Adrenal gland (tissue), 12 donors: ENCODE measurements around the gene CCDC93. TPM values are rescaled to one million over a fixed set of nuclear protein-coding genes. Genes with fewer than 3 reads are reported as not detected.

Experiments
- DNase-seq, 7 donors: peaks; one replicate each; pipeline ENCODE4 v3.0.0-alpha.2; 2019 to 2020
- H3K27ac ChIP-seq, 5 donors: fragments of 200-600 bp; sonication (generic) in 4 of 5; 1 replicate in 3 of 5; 2 replicates in 2 of 5; pipeline versions ENCODE4 v1.5.1 to v1.8.0; 2016 to 2020; ENCODE audit warnings: mild to moderate bottlenecking in 1 of 5
- H3K27me3 ChIP-seq: fragments of 200-600 bp; 2 replicates; pipeline ENCODE4 v1.8.0; 2021
- H3K36me3 ChIP-seq, 2 donors: fragments of 200-600 bp; replicated peaks in 1 of 2; 1 replicate in 1 of 2; 2 replicates in 1 of 2; pipeline versions ENCODE4 v1.5.1 to v1.8.0; 2018 to 2022
- H3K4me1 ChIP-seq, 2 donors: fragments of 200-600 bp; replicated peaks in 1 of 2; 1 replicate in 1 of 2; 2 replicates in 1 of 2; pipeline versions ENCODE4 v1.5.1 to v1.8.0; 2018 to 2021
- H3K4me3 ChIP-seq, 4 donors: fragments of 200-600 bp; sonication (generic) in 3 of 4; one replicate each; pipeline ENCODE4 v1.5.1; 2016 to 2018
- H3K9me3 ChIP-seq, 3 donors: fragments of 200-600 bp; sonication (generic) in 1 of 3; replicated peaks in 1 of 3; 1 replicate in 2 of 3; 2 replicates in 1 of 3; pipeline versions ENCODE4 v1.5.1 to v1.8.0; 2016 to 2021
- POLR2A ChIP-seq, 2 donors: fragments of 450-650 bp; IDR thresholded peaks; one replicate each; pipeline ENCODE4 v1.6.1; 2017; ENCODE audit warnings: antibody characterized with exemption in 2 of 2, mild to moderate bottlenecking in 2 of 2, moderate library complexity in 1 of 2
- WGBS, 4 donors: extraction: QIAGEN DNeasy Blood & Tissue Kit in 2 of 4; methylation state at CpG; one replicate each; pipeline versions ENCODE4 v1.1.5 to v1.1.7; 2013 to 2017; 5-methylcytosine and 5-hydroxymethylcytosine counted together
- intact Hi-C, 2 donors: fragments of 100-400 bp; cut with DNase I; formaldehyde crosslinking; loops; one replicate each; pipeline versions ENCODE4 v1.14.1 to v1.15.0; 2022 to 2023
- polyA plus RNA-seq, 3 donors: library from polyadenylated mRNA; stranded (reverse); fragments of 200-250 nt in 2 of 3; fragments of 350-450 nt in 1 of 3; fragmentation: Illumina TruSeq in 1 of 3; extraction: RNeasy Lipid Tissue Mini Kit (QIAGEN cat#74804) in 1 of 3; gene quantifications; one replicate each; pipeline ENCODE4 v1.2.3, GENCODE V29; 2013 to 2014
- total RNA-seq, 9 donors: library from RNA; depleted of rRNA in 4 of 9; stranded (reverse); fragments of >200 nt in 4 of 9; fragments of 120-200 nt in 1 of 9; fragmentation: NEBNext Ultra II Directional in 1 of 9; extraction: Animal tissue kit (Norgen Biotek cat#: 25700) in 1 of 9; gene quantifications; one replicate each; pipeline versions ENCODE4 v1.1.0 to v1.2.4, GENCODE V29; 2013 to 2023
- TF ChIP-seq, protein P1 (sequence below), 6 experiments: fragments of 450-650 bp in 4 of 6; fragments of 200-600 bp in 2 of 6; sonication (generic) in 1 of 6; IDR thresholded peaks; 1 replicate in 5 of 6; 2 replicates in 1 of 6; pipeline versions ENCODE4 v1.5.1 to v1.8.0; 2016 to 2021; ENCODE audit warnings: antibody characterized with exemption in 6 of 6, mild to moderate bottlenecking in 2 of 6, moderate library complexity in 1 of 6
- donor health status: healthy with polysubstance abuse.
- donor health status: Bipolar disorder and iron deficiency.
- donor health status: DM: yes; HTN: yes; CAD: no.
- donor health status: DM: no; HTN: no; CAD: no.
- donor health status: DM: no; HTN: no; CAD: no.
- donor health status: DM: yes; HTN: yes; CAD: no.

Gene CCDC93
- total and polyA plus RNA-seq, 12 donors: 10.9 to 50.6 (median 33.8) TPM

DNA sequence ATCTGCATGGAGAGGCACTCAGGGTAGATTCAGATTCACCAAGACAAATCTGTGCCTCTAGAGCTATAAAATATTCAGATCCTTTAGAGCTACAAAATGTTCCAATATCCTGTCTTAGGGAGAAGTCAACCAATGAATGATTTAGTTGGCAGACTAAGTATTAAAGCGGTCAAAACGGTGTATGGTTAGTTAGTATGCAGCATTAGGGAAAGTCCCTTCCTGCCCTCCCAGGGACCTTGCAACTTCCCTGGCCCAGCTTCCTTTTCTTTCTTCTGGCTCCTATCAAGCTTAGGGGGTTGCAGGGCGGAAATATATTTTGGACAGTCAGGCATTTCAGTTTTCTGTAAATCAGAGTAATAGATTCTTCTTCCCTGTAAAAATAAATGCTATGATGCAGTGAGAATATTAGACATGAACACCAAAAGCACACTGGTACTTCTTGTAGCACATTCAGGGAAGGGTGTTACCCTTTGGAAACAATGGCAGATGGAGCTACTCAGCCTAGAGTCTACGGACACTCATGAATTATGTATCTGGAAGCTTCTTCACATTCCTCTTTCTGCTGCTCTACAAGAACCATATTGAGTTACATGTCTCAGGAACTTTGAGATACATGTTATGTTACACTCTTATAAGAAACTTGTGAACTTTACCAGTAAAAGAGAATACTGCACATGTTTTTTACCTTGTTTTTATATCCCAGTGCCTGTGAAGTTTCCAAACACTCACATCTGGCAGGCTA, 45.7 kb downstream of the CCDC93 start:
- Histone ChIP-seq H3K9me3 (no peaks in the 10 kb centered on the region), H3K36me3 (peaks cover 0 to 13% of the 10 kb centered on the region in 2 donors), H3K27me3 (no peaks in the 10 kb centered on the region), H3K4me3 (no peak overlapping the region), H3K4me1 (peaks cover 0 to 3% of the 10 kb centered on the region in 2 donors), H3K27ac (no peak overlapping the region)
- no peak for DNase-seq
- WGBS, 4 donors: 78 to 82% (median 78%) methylated on average over 4 of the region's 4 CpGs
- TF ChIP-seq, protein P1, sequence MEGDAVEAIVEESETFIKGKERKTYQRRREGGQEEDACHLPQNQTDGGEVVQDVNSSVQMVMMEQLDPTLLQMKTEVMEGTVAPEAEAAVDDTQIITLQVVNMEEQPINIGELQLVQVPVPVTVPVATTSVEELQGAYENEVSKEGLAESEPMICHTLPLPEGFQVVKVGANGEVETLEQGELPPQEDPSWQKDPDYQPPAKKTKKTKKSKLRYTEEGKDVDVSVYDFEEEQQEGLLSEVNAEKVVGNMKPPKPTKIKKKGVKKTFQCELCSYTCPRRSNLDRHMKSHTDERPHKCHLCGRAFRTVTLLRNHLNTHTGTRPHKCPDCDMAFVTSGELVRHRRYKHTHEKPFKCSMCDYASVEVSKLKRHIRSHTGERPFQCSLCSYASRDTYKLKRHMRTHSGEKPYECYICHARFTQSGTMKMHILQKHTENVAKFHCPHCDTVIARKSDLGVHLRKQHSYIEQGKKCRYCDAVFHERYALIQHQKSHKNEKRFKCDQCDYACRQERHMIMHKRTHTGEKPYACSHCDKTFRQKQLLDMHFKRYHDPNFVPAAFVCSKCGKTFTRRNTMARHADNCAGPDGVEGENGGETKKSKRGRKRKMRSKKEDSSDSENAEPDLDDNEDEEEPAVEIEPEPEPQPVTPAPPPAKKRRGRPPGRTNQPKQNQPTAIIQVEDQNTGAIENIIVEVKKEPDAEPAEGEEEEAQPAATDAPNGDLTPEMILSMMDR (IDR thresholded peaks at IDR 0.05): no peak
- TF ChIP-seq POLR2A (IDR thresholded peaks at IDR 0.05): no peak
- intact Hi-C loops: no loop called here

DNA sequence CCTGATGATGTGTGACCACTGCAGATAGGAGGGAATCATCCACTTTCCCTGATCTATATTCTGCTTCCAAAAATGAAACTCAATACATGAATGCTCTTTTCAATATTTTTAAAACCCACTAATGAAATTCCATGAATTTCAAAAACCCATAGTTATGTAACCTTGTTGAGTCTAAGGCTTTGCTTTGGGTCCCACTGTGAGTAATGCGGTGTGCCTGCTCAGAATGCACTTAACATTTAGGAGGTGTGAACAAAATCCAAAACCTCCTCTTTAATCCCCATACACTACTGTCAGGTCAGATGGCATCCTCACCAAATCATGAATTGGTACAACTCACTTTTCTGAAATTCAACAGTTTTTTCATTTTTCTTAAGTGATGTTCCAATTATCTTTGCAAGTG, 50.4 kb downstream of the CCDC93 start:
- WGBS, 4 donors: 90 to 98% (median 97%) methylated on average over 1 of the region's 1 CpG
- DNase-seq: no peak
- intact Hi-C loops: no loop called here
- no peaks in the 10 kb centered on the region for H3K27me3 ChIP-seq
- H3K4me1 ChIP-seq: peaks cover 4 to 8% of the 10 kb centered on the region in 2 donors
- no peak overlapping the region for H3K27ac ChIP-seq
- TF ChIP-seq POLR2A (IDR thresholded peaks at IDR 0.05): no peak
- TF ChIP-seq, protein P1 (IDR thresholded peaks at IDR 0.05): no peak
- H3K36me3 ChIP-seq: peaks cover 0 to 14% of the 10 kb centered on the region in 2 donors
- H3K9me3 ChIP-seq: no peaks in the 10 kb centered on the region
- no peak overlapping the region for H3K4me3 ChIP-seq

DNA sequence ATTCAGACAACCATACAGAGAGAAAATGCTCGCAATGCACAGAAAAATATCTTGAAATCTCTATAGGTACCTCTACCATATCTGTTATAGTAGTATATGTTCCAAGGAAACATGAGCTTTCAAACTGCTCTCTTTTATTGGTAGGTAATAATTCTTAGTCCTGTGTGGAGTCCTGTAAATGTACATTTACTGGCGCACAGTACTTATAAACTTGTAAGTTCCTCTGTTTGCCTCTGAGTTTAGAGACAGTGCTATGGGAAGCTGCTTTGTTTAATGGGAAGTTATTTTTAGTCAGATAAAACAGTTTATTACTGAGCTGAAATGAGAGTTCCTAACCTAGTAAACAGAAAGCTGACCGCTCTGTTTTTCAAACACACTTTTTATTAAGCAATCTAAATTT, 52.7 kb downstream of the CCDC93 start:
- intact Hi-C loops: no loop called here
- Histone ChIP-seq H3K36me3 (peaks cover 0 to 31% of the 10 kb centered on the region in 2 donors), H3K27me3 (no peaks in the 10 kb centered on the region), H3K4me3 (no peak overlapping the region), H3K9me3 (no peaks in the 10 kb centered on the region), H3K4me1 (peaks cover 4 to 8% of the 10 kb centered on the region in 2 donors), H3K27ac (no peak overlapping the region)
- 90 to 98% (median 98%) methylated on average over 3 of the region's 3 CpGs for WGBS, 4 donors
- no peak for DNase-seq
- TF ChIP-seq POLR2A (IDR thresholded peaks at IDR 0.05): no peak
- TF ChIP-seq, protein P1 (IDR thresholded peaks at IDR 0.05): no peak

DNA sequence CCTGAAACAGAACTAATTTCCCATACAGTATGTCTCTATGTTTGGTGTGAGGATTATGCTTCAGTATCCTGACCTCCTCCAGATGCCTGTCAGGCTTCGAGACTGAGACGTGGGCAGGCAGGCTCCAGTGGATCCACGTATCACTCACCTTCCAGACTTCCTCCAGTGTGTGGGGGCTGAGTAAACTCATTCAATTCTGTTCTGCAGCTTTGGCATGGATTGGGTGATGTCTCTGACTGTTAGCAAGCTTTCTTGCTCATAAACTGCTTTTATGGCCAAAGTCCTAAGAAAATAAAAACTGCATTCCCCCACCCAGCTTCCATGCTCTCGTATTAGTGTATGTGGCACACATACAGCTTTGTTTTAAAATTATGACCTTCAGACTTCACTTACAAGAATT, 53.6 kb downstream of the CCDC93 start:
- DNase-seq: no peak
- Histone ChIP-seq H3K9me3 (no peaks in the 10 kb centered on the region), H3K27me3 (no peaks in the 10 kb centered on the region), H3K27ac (no peak overlapping the region), H3K4me3 (no peak overlapping the region), H3K36me3 (peaks cover 0 to 39% of the 10 kb centered on the region in 2 donors), H3K4me1 (peaks cover 4 to 8% of the 10 kb centered on the region in 2 donors)
- no peak for TF ChIP-seq POLR2A (IDR thresholded peaks at IDR 0.05)
- TF ChIP-seq, protein P1 (IDR thresholded peaks at IDR 0.05): no peak
- intact Hi-C loops: no loop called here
- 83 to 89% (median 87%) methylated on average over 4 of the region's 4 CpGs for WGBS, 4 donors
